Measurements from ENCODE around the gene MPI. TPM values are rescaled to one million over a fixed set of nuclear protein-coding genes. Genes with fewer than 3 reads are reported as not detected.

The MPI gene
- total RNA-seq, 4 donors from 2014 or later = 52.0 to 221 (median 174) TPM

GRCh38 chr15:74901612-74902063, 11.8 kb downstream of the MPI start:
- Histone ChIP-seq H3K27ac (peak overlapping the region in 1 of 4 donors; percentile 13), H3K4me3 (no peak overlapping the region), H3K36me3 (peaks cover 0 to 59% (median 0%) of the 10 kb centered on the region in 3 donors), H3K4me1 (peaks cover 0 to 12% (median 3%) of the 10 kb centered on the region in 4 donors), H3K27me3 (no peaks in the 10 kb centered on the region), H3K9me3 (no peaks in the 10 kb centered on the region)
- TF ChIP-seq POLR2A (IDR thresholded peaks at IDR 0.05) = no peak
- TF ChIP-seq CTCF (IDR thresholded peaks at IDR 0.05) = peak; percentile 90 to 96 (median 94)
- peak; percentile 48 to 82 (median 61) for DNase-seq

GRCh38 chr15:74902295-74903075, 12.6 kb downstream of the MPI start:
- no peaks in the 10 kb centered on the region for H3K9me3 ChIP-seq
- peaks cover 3 to 15% (median 7%) of the 10 kb centered on the region in 4 donors for H3K4me1 ChIP-seq
- DNase-seq = no peak
- peaks cover 0 to 57% (median 0%) of the 10 kb centered on the region in 3 donors for H3K36me3 ChIP-seq
- no peak for TF ChIP-seq POLR2A (IDR thresholded peaks at IDR 0.05)
- TF ChIP-seq CTCF (IDR thresholded peaks at IDR 0.05) = no peak
- no peak overlapping the region for H3K27ac ChIP-seq
- no peak overlapping the region for H3K4me3 ChIP-seq
- H3K27me3 ChIP-seq = no peaks in the 10 kb centered on the region

GRCh38 chr15:74903676-74904075, 13.8 kb downstream of the MPI start:
- peaks cover 0 to 56% (median 0%) of the 10 kb centered on the region in 3 donors for H3K36me3 ChIP-seq
- TF ChIP-seq CTCF (IDR thresholded peaks at IDR 0.05) (no peak), POLR2A (IDR thresholded peaks at IDR 0.05) (no peak)
- H3K9me3 ChIP-seq = no peaks in the 10 kb centered on the region
- H3K4me3 ChIP-seq = no peak overlapping the region
- DNase-seq = no peak
- no peak overlapping the region for H3K27ac ChIP-seq
- peaks cover 4 to 16% (median 10%) of the 10 kb centered on the region in 4 donors for H3K4me1 ChIP-seq
- H3K27me3 ChIP-seq = no peaks in the 10 kb centered on the region

GRCh38 chr15:74904190-74904805, 14.5 kb downstream of the MPI start:
- no peak for DNase-seq
- H3K9me3 ChIP-seq = no peaks in the 10 kb centered on the region
- H3K36me3 ChIP-seq = peaks cover 0 to 50% (median 0%) of the 10 kb centered on the region in 3 donors
- peaks cover 4 to 16% (median 10%) of the 10 kb centered on the region in 4 donors for H3K4me1 ChIP-seq
- H3K27me3 ChIP-seq = no peaks in the 10 kb centered on the region
- H3K27ac ChIP-seq = no peak overlapping the region
- TF ChIP-seq CTCF (IDR thresholded peaks at IDR 0.05) = no peak
- no peak for TF ChIP-seq POLR2A (IDR thresholded peaks at IDR 0.05)
- H3K4me3 ChIP-seq = no peak overlapping the region

- Histone ChIP-seq H3K36me3 (peaks cover 0 to 43% (median 0%) of the 10 kb centered on the region in 3 donors), H3K27me3 (no peaks in the 10 kb centered on the region), H3K9me3 (no peaks in the 10 kb centered on the region), H3K4me1 (peaks cover 4 to 16% (median 10%) of the 10 kb centered on the region in 4 donors), H3K4me3 (peak overlapping the region; percentile 78 to 95 (median 86)), H3K27ac (peak overlapping the region; percentile 91 to 94 (median 92))
- no peak for TF ChIP-seq POLR2A (IDR thresholded peaks at IDR 0.05)
- TF ChIP-seq CTCF (IDR thresholded peaks at IDR 0.05) = no peak
- DNase-seq = peak in 2 of 3 donors; percentile 27 to 63
Observed at GRCh38 chr15:74906067-74906449, 16.2 kb downstream of the MPI start.

All from Peyer's patch (tissue), 4 donors.